Uterus (tissue), 4 donors: ENCODE data around the gene PYGL. TPM values are rescaled to one million over a fixed set of nuclear protein-coding genes. Genes with fewer than 3 reads are reported as not detected.

Experiments
- DNase-seq, 2 donors: peaks; one replicate each; pipeline ENCODE4 v3.0.0-alpha.2; 2019 to 2020
- H3K27ac ChIP-seq, 2 donors: fragments of 200-600 bp; sonication (generic); 1 replicate in 1 of 2; 2 replicates in 1 of 2; pipeline ENCODE4 v1.5.1; 2016 to 2018
- H3K27me3 ChIP-seq, 2 donors: fragments of 200-600 bp; sonication (generic); one replicate each; pipeline ENCODE4 v1.5.1; 2018 to 2019; ENCODE audit warnings: control low read depth in 1 of 2
- H3K36me3 ChIP-seq, 2 donors: fragments of 200-600 bp; sonication (generic); one replicate each; pipeline ENCODE4 v1.5.1; 2019; ENCODE audit warnings: control low read depth in 1 of 2
- H3K4me1 ChIP-seq, 2 donors: fragments of 200-600 bp; sonication (generic); one replicate each; pipeline ENCODE4 v1.5.1; 2018 to 2019; ENCODE audit warnings: control low read depth in 1 of 2
- H3K4me3 ChIP-seq, 2 donors: fragments of 200-600 bp; sonication (generic); 1 replicate in 1 of 2; 2 replicates in 1 of 2; pipeline ENCODE4 v1.5.1; 2018 to 2019; ENCODE audit warnings: mild to moderate bottlenecking in 1 of 2
- H3K9me3 ChIP-seq, 2 donors: fragments of 200-600 bp; sonication (generic); one replicate each; pipeline ENCODE4 v1.5.1; 2019; ENCODE audit warnings: control low read depth in 1 of 2
- CTCF ChIP-seq, 4 experiments: fragments of 200-600 bp in 2 of 4; fragments of 450-650 bp in 2 of 4; sonication (generic) in 2 of 4; IDR thresholded peaks; one replicate each; pipeline ENCODE4 v1.5.1; 2016 to 2019; ENCODE audit warnings: antibody characterized with exemption in 4 of 4, mild to moderate bottlenecking in 2 of 4, moderate library complexity in 1 of 4
- POLR2A ChIP-seq, 2 donors: fragments of 450-650 bp; IDR thresholded peaks; one replicate each; pipeline ENCODE4 v1.6.1; 2016; ENCODE audit warnings: antibody characterized with exemption in 2 of 2, mild to moderate bottlenecking in 1 of 2, moderate library complexity in 1 of 2
- intact Hi-C: fragments of 100-400 bp; cut with DNase I; formaldehyde crosslinking; loops from one replicate; pipeline ENCODE4 v1.15.1; 2023; ENCODE audit warnings: low total_unique reads
- total RNA-seq, 4 donors: library from RNA; depleted of rRNA in 3 of 4; stranded (reverse); fragments of >200 nt in 3 of 4; gene quantifications; one replicate each; pipeline versions ENCODE4 v1.1.0 to v1.2.4, GENCODE V29; 2014 to 2023
- donor health status: DM: yes; HTN: yes; CAD: no.

Gene PYGL
- total RNA-seq, 4 donors from 2014 or later = 15.4 to 62.4 (median 35.2) TPM

- DNase-seq = no peak
- Histone ChIP-seq H3K4me3 (no peak overlapping the region), H3K27me3 (no peaks in the 10 kb centered on the region), H3K27ac (no peak overlapping the region), H3K36me3 (no peaks in the 10 kb centered on the region), H3K9me3 (no peaks in the 10 kb centered on the region), H3K4me1 (no peaks in the 10 kb centered on the region)
- TF ChIP-seq CTCF (IDR thresholded peaks at IDR 0.05) (no peak), POLR2A (IDR thresholded peaks at IDR 0.05) (no peak)
- intact Hi-C loops = no loop called here
Observed at GRCh38 chr14:50932592-50933495, 11.4 kb downstream of the PYGL start.

GRCh38 chr14:50932156-50932555 lies 12.1 kb downstream of the PYGL start:
- Histone ChIP-seq H3K9me3 (no peaks in the 10 kb centered on the region), H3K27me3 (no peaks in the 10 kb centered on the region), H3K4me1 (no peaks in the 10 kb centered on the region), H3K27ac (no peak overlapping the region), H3K36me3 (no peaks in the 10 kb centered on the region), H3K4me3 (no peak overlapping the region)
- DNase-seq = no peak
- TF ChIP-seq CTCF (IDR thresholded peaks at IDR 0.05) (no peak), POLR2A (IDR thresholded peaks at IDR 0.05) (no peak)
- intact Hi-C loops = no loop called here

- intact Hi-C loops = no loop called here
- DNase-seq = no peak
- Histone ChIP-seq H3K36me3 (no peaks in the 10 kb centered on the region), H3K4me3 (no peak overlapping the region), H3K4me1 (no peaks in the 10 kb centered on the region), H3K9me3 (no peaks in the 10 kb centered on the region), H3K27ac (no peak overlapping the region), H3K27me3 (no peaks in the 10 kb centered on the region)
- TF ChIP-seq CTCF (IDR thresholded peaks at IDR 0.05) = no peak
- TF ChIP-seq POLR2A (IDR thresholded peaks at IDR 0.05) = no peak
Observed at GRCh38 chr14:50931559-50931958, 12.7 kb downstream of the PYGL start.

GRCh38 chr14:50929506-50929905 lies 14.8 kb downstream of the PYGL start:
- H3K4me3 ChIP-seq = no peak overlapping the region
- no peaks in the 10 kb centered on the region for H3K27me3 ChIP-seq
- H3K4me1 ChIP-seq = no peaks in the 10 kb centered on the region
- intact Hi-C loops = no loop called here
- no peak overlapping the region for H3K27ac ChIP-seq
- H3K36me3 ChIP-seq = no peaks in the 10 kb centered on the region
- TF ChIP-seq POLR2A (IDR thresholded peaks at IDR 0.05) (no peak), CTCF (IDR thresholded peaks at IDR 0.05) (no peak)
- H3K9me3 ChIP-seq = no peaks in the 10 kb centered on the region
- no peak for DNase-seq

- no peak for DNase-seq
- Histone ChIP-seq H3K27ac (no peak overlapping the region), H3K36me3 (no peaks in the 10 kb centered on the region), H3K4me3 (no peak overlapping the region), H3K4me1 (no peaks in the 10 kb centered on the region), H3K27me3 (no peaks in the 10 kb centered on the region), H3K9me3 (no peaks in the 10 kb centered on the region)
- intact Hi-C loops = no loop called here
- TF ChIP-seq CTCF (IDR thresholded peaks at IDR 0.05) = no peak
- no peak for TF ChIP-seq POLR2A (IDR thresholded peaks at IDR 0.05)
Observed at GRCh38 chr14:50928002-50928635, 16.2 kb downstream of the PYGL start.
